Activated naive CD8-positive, alpha-beta T cell treated with anti-CD3 and anti-CD28 coated beads, Interleukin-2, amount 50 U/mL, for 16 hours (primary cell): ENCODE data around the gene TMEM101.
"Not testable (repeated sequence)": the region's sequence is repeated elsewhere in the genome, so short reads cannot be mapped to it uniquely, and the experiment has no call there.

Source experiments
- DNase-seq: peaks from one replicate; pipeline ENCODE4 v3.0.0-alpha.2; 2020; ENCODE audit warnings: low read depth, low spot score

TMEM101 gene

DNA sequence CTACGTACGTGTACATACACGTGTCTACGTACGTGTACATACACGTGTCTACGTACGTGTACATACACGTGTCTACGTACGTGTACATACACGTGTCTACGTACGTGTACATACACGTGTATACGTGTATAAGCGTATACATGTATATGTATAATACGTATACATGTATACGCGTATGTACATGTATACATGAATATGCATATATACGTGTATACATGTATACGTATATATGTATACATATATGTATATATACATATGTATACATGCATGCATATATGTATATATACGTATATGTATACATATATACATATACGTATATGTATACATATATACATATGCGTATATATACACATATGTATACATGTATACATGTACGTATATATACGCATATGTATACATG is 38.9 kb downstream of the TMEM101 start:
- DNase-seq = no peak

DNA sequence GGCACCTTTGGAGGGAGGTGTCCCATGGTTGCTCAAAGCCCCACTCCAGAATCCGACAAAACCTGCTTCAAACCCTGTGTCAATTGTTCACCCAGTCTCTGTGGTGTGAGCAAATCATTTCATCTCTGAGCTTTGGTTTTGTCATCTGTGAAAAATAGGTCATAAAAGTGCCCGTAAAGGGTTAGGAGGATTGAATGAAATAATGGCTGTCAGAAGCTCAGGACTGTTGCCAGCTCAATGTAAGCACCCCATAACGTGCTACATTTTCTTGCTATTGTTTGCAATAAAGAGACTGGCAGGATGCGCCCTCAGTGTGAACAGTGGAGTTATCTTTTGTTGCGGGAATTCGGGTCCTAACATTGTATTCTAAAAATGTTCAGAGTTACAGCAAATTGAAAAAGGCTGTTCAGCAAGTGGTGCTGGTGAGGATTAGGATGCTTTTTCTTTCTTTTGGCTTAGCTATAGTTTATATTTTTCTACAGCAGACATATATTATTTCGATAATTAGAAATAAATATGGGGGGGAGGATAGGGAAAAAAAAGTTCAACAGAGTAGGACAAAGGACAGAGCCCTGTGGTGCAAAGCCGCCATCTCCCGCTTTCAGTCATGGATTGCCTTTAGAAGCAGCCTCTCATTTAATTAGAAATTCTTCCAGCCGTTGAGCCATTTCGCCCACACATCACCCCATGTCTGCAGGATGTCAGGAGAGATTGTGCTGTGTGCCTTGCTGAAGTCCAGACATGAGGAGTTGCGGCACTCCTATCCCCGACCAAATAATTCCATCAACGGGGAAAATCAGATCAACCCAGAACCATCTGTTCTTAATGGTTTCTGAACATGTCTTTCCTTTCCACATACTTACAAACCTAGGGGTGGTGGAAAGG is 40.1 kb downstream of the TMEM101 start:
- DNase-seq = no peak

DNA sequence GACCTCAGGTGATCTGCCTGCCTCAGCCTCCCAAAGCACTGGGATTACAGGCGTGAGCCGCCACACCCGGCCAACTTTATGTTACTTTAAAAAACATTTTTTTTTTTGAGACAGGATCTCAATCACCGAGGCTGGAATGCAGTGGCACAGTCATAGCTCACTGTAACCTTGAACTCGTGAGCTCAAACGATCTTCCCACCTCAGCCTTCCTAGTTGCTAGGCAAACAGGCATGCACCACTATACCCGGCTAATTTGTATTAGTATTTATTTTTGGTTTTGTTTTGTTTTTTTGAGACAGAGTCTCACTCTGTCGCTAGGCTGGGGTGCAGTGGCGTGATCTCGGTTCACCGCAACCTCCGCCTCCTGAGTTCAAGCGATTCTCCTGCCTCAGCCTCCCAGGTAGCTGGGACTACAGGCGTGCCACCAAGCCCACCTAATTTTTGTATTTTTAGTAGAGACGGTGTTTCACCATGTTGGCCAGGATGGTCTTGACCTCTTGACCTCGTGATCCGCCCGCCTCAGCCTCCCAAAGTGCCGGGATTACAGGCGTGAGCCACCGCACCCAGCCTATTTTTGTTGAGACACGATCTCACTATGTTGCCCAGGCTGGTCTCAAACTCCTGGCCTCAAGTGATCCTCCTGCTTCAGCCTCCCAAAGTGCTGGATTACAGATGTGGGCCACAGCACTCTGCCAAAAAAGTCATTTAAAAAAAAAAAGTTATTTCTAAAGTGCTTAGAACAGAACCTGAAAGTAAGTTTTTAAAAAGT is 42.1 kb downstream of the TMEM101 start:
- not testable (repeated sequence) for DNase-seq

DNA sequence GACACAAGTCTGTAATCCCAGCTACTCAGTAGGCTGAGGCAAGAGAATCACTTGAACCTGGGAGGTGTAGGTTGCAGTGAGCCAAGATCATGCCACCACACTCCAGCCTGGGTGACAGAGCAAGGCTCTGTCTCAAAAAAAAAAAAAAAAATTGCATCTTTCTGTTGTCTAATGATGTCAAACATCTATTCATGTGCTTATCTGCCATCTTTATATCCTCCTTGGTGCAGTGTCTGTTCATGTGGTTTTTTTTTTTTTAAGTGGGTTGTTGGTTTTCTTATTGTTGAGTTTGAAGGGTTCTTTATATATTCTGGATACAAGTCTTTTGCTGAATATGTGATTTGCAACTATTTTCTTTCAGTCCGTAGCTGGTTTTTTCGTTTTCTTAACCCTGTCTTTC is 43.3 kb downstream of the TMEM101 start:
- DNase-seq = not testable (repeated sequence)

DNA sequence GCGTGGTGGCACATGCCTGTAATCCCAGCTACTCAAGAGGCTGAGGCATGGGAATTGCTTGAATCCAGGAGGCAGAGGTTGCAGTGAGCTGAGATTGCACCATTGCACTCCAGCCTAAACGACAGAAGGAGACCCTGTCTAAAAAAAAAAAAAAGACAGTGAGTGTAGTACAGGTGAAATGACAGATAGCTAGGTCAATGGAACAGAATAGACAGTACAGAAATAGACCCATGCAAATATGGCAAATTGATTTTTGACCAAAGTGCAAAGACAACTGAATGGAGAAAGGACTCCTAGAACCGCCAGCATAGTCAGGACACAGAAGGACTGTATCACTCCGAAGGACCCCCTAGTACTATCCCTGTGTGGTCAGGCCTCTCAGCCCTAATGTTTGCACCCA is 44.4 kb downstream of the TMEM101 start:
- no peak for DNase-seq

DNA sequence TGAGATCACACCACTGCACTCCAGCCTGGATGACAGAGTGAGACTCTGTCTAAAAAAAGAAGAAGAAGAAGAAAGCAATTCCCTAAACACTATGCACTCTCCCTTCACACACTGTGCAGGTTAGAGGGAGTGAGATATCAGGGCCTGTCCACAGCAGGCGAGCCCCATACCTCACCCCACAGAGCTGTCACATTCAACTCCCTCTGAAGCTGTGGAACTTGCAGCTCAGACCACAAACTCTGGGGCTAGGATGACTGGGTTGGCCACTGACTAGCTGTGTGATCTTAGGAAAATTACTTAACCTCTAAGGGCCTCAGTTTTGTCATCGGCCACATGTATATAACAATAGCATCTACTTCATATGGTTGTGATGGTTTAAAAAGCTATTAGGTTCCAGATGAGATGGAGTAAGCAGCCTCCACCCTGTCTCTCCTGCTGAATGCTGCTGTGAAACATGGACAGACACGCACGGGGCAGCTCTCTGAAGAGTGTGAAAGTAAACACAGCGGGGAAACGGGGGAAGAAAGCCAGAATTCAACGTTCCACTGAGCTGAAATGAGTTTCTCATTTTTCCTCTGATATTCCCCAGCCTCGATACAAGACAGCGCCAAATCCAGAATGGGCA is 47.4 kb downstream of the TMEM101 start:
- DNase-seq = no peak

DNA sequence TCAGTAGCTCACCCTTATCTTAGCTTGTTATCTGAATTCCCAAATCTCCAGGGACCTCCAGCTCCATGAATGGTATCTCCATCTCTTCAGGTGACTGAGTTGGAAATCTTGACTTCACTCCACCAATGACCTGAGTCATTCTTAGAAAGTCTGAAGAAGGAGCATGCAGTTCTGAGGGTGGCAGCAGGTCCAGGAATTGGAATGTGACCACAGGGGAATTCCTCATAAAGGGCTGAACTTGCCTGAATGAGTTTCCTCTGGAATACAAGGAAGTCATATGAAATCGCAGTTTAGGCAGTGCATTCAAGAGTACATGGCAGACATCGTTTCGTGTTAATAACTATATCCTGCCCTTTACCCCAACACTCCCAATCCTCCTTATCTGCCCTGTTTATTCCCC is 48.5 kb downstream of the TMEM101 start:
- DNase-seq = no peak

DNA sequence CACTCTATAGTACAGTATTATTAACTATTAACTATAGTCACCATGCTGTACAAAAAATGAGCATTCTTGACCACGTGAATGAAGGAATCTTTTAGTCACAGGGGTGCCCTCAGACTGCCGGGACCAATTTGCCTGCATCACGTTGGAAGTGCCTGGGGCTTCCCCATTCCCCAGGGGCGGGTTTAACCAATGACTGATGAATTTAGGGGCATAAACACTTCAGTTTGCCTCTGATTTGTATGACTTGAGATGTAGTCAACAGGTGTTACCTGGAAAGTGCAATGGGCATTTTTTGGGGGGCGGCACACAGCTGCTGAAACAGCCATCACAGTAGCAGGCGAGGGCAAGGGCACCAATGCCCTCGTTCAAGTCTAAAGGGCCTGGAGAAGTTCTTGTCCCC is 52.3 kb downstream of the TMEM101 start:
- DNase-seq = no peak

DNA sequence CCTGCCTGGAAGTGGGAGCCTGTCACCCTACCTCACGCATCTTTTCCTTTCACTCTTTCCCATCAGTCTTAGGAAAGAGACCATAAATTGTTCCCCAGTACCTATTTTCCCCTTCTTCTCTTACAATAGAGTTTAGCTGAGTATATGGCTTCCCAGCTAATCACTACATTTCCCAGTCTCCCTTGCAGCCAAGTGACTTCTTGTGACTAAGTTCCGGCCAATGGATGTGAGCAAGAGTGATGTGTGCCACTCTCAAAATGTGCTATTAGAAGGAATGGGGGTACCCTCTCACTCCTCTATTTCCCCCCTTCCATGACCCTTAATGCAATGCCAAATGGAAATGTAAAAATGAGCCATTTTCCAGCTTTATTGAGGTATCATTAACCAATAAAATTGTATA is 52.8 kb downstream of the TMEM101 start:
- no peak for DNase-seq

DNA sequence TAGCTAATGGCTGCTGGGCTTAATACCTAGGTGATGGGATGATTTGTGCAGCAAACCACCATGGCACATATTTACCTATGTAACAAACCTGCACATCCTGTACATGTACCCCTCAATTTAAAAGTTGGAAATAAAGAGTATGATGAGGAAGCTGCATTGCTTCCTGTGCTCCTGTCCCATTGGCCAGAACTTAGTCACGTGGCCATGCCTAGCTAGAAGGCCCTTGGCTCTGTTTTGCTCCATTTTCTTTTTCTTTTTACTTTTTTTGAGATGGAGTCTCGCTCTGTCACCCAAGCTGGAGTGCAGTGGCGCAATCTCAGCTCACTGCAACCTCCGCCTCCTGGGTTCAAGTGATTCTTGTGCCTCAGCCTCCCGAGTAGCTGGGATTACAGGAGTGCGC is 53.5 kb downstream of the TMEM101 start:
- DNase-seq = not testable (repeated sequence)
